NCI-H774 (cell line): Measurements from ENCODE around the gene PRXL2B.

Experiments
- DNase-seq: peaks from one replicate; lab custom pipeline; 2025; lab: John Stamatoyannopoulos, UW

Gene PRXL2B

DNA sequence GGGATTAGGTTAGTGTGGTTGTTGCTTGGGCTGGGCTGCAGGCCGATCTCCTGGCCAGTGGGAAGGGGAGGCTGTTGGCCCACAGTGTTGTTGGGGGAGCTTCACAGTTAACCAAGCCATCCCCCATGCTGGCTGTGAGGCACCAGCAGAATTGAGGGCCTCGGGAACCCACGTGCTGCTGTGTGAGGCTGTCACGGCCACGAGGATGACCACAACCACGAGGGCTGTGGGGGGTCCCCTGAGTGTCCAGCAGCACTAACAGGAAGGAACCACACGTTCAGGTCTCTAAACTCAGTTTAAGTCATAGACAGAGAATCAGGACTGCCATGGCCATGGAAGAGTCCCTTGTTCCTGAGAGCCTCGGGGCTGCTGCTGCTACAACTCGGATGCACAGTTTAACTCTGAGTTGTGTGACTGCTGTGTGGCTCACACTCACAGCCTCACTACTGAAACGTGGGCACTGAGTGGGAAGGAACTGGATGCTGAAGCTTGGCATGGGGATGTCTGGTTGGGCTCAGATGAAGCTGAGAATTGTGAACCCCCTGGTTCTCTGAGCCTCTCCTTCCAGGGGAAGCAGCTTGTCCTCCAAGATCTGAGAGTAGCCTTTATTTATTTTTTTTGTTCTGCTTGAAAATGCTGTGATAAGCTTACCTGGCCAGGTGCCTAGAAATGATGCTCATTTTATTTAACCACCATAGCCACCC is 51.0 kb downstream of the PRXL2B start:
- no peak for DNase-seq

DNA sequence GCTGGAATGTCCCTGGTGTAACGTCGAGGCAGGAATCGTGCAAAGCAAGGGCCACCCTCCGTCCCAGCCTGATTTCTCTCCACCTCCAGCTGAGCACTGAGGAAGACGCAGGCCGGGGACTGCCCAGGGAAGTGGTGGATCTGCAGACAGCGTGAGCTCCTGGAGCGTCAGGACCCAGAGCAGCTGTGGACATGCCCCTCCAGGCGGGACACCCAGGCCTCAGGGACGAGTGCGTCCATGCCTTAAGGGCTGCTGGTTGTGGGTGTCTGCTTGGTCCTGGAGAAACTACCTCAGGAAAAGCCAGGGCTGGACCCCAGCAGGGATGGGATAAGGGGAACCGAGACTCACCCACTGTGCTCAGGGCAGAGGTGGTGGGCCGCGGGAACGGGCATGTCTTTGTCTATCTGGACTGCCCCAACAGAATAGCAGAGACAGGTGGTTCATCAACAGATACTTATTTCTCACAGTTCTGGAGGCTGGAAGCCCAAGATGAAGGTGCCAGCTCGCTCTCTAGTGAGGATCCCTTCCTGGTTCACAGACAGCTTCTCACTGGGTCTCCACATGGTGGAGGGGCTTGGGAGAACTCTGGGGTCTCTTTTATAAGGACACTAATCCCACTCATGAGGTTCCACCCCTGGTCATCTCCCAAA is 52.0 kb downstream of the PRXL2B start:
- DNase-seq, result no peak

DNA sequence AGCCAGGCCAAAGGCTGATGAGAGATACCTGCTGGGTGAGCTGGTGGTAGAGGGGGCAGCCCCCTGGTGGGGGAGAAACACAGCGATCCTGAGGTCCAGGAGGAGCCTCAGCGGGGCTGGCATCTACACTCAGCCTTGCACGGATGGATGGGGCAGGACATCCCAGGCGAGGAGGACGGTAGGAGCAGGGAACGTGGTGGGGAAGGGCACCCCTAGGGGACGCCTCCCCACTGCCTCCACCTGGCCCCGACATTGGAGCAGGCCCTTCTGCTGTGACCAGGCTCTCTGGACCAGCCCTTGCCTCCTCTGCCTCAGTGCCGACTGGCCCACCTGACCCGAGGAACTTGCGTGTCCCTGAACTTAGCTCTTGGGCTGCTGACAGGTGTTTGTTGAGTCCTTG is 52.6 kb downstream of the PRXL2B start:
- DNase-seq, result no peak

DNA sequence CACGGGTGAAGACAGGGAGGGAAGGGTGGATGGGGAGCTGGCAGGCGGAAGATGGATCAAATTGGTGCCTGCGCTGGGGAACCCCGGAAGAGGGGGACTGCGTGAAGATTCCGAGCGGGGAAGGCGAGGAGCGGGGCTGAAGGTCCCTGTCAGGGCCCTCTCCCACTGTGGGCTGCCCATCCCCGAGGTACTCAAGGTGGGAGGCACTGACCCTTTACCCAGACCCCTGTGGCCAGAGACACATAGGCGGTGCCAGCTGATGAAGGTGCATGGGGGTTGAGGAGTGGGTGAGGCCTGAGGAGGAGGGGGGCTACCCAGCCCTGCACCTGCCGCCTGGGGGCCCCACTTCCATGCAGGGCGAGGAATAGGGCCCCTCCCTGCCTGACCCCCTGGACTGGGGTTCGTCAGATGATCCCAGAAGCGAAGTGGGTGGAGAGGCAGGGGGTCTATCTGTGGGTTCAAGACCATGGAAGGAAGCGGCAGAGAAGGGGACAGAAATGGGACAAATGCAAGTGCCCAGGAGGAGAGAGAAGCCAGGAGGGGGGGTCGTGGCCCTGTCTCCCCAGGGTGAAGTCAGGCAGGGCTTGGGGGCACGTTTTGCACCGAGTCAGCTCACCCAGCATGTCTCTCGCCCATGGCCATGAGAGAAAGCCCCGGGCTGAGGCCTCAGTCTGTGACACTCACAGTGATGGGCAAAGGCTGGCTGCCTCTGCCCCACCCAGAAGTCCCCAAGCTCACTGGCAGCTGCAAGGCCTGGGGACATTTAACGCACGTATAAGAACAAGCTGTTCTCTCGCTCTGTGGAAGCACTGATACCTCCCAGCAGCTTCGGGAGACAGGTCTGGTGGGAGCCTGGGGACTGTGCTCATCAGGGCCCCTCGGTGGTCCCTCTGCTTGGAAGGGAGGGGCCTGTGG is 53.3 kb downstream of the PRXL2B start:
- no peak for DNase-seq

DNA sequence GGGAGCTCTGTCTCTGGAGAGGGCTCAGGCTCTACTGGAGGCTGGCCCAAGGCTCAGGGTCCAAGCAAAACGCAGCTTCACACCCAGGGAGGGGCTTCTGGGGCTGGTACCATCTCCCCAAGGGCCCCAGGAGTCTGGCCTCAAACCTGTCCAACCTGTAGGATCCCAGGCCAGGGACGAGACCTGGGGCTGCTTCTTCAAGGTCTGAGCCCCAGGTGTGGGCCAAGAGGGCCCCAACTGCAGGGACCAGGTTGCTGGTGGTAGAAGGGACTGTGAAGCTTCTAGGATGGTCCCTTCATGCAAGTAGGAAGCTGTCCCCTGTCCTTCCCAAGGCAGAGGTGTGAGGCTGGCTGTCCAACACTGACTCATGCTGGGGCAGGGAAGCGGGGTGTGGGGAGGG is 54.0 kb downstream of the PRXL2B start:
- DNase-seq, result no peak
